Calu3 (cell line): ENCODE measurements around the gene IGSF11. TPM values are rescaled to one million over a fixed set of nuclear protein-coding genes. Genes with fewer than 3 reads are reported as not detected.

Source experiments
- BruUV-seq: library from RNA; stranded (reverse); fragments of 400-500 nt; replicated peaks from 2 replicates; lab custom pipeline; 2021; lab: Mats Ljungman, UMichigan
- CTCF ChIA-PET: fragments of 300-600 bp; sonication (Branson Sonifier 250); formaldehyde crosslinking; loops from one replicate; lab custom pipeline; 2022; ENCODE audit warnings: antibody characterized with exemption; lab: Charles Lee
- DNase-seq: peaks from one replicate; pipeline ENCODE4 v3.0.0; 2022
- H3K27ac Mint-ChIP-seq: one replicate; pipeline ENCODE4 v1.8.0; 2022; ENCODE audit warnings: mixed read lengths; ENCODE audit not compliant: unreplicated experiment
- H3K27me3 Mint-ChIP-seq: one replicate; pipeline ENCODE4 v1.8.0; 2022; ENCODE audit warnings: mixed read lengths; ENCODE audit not compliant: unreplicated experiment
- H3K36me3 Mint-ChIP-seq: one replicate; pipeline ENCODE4 v1.8.0; 2022; ENCODE audit warnings: mild to moderate bottlenecking, moderate library complexity, mixed read lengths; ENCODE audit not compliant: insufficient read depth, unreplicated experiment
- H3K4me1 Mint-ChIP-seq: one replicate; pipeline ENCODE4 v1.8.0; 2022; ENCODE audit warnings: mild to moderate bottlenecking, low read depth, mixed read lengths; ENCODE audit not compliant: unreplicated experiment
- H3K4me3 Mint-ChIP-seq: one replicate; pipeline ENCODE4 v1.8.0; 2022; ENCODE audit warnings: mild to moderate bottlenecking, low read depth, moderate library complexity, mixed read lengths; ENCODE audit not compliant: unreplicated experiment
- H3K9me3 Mint-ChIP-seq: one replicate; pipeline ENCODE4 v1.8.0; 2022; ENCODE audit warnings: low read depth, mixed read lengths; ENCODE audit not compliant: unreplicated experiment
- intact Hi-C: fragments of 100-400 bp; cut with micrococcal nuclease; formaldehyde crosslinking; loops from one replicate; pipeline ENCODE4 v1.10.0; 2022; ENCODE audit not compliant: unreplicated experiment
- total RNA-seq: library from RNA; stranded (reverse); gene quantifications from 2 replicates; pipeline ENCODE4 v1.2.3, GENCODE V29; 2022
- TF ChIP-seq, protein P1 (sequence below): fragments of 200-600 bp; IDR thresholded peaks from one replicate; pipeline ENCODE4 v1.8.0; 2022; ENCODE audit warnings: antibody characterized with exemption; ENCODE audit not compliant: unreplicated experiment

Gene IGSF11
- total RNA-seq, 1 experiment from 2014 or later, result 0.45 TPM

DNA sequence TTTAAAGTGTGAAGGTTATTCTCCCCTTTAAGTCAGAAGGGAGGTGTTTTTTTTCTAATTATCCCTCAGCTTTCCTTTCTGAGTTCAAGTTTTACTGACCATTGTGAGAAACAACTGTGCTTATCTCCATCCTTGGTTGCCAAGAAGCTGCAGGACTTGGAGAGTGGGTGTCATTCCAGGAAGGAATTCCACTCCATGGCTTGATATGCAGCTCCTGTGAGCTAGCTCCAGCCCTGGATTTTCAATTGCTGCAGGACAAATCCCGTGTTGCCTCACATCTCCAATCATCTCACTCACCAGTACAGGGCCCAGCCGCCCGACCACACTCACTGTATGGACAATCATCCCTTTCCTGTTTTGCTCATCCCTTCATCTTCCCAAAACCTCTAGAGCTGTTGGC, 122.5 kb downstream of the IGSF11 start:
- BruUV-seq, result no TSS peak
- H3K36me3 Mint-ChIP-seq, result no peaks in the 10 kb centered on the region
- H3K27me3 Mint-ChIP-seq, result peaks cover 20% of the 10 kb centered on the region
- no peaks in the 10 kb centered on the region for H3K4me1 Mint-ChIP-seq
- no peak overlapping the region for H3K4me3 Mint-ChIP-seq
- CTCF ChIA-PET, result no interaction called here
- TF ChIP-seq, protein P1, sequence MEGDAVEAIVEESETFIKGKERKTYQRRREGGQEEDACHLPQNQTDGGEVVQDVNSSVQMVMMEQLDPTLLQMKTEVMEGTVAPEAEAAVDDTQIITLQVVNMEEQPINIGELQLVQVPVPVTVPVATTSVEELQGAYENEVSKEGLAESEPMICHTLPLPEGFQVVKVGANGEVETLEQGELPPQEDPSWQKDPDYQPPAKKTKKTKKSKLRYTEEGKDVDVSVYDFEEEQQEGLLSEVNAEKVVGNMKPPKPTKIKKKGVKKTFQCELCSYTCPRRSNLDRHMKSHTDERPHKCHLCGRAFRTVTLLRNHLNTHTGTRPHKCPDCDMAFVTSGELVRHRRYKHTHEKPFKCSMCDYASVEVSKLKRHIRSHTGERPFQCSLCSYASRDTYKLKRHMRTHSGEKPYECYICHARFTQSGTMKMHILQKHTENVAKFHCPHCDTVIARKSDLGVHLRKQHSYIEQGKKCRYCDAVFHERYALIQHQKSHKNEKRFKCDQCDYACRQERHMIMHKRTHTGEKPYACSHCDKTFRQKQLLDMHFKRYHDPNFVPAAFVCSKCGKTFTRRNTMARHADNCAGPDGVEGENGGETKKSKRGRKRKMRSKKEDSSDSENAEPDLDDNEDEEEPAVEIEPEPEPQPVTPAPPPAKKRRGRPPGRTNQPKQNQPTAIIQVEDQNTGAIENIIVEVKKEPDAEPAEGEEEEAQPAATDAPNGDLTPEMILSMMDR, result no peak
- no peaks in the 10 kb centered on the region for H3K9me3 Mint-ChIP-seq
- intact Hi-C loops, result no loop called here
- H3K27ac Mint-ChIP-seq, result no peak overlapping the region
- DNase-seq, result no peak

DNA sequence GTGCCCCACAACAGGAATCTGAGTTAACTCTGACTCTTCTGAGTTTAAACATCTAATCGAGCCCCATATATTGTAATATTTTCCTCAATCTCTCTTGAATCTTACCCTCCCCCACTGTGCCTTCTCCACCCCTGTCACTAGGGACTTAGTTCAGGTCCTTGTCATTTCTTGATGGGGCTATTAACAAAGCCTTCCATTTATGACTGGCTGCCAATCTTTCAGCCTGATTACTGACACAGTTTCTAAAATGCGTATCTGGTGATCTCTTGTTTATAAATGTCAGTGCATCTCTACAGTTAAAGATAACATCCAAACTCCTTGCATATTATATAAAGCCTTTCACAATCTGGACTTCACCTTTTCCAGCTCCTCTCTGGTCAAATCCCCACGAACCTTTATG, 124.3 kb downstream of the IGSF11 start:
- TF ChIP-seq, protein P1, result no peak
- intact Hi-C loops, result no loop called here
- Mint-ChIP-seq H3K4me3 (no peak overlapping the region), H3K27me3 (peaks cover 20% of the 10 kb centered on the region), H3K4me1 (no peaks in the 10 kb centered on the region), H3K36me3 (no peaks in the 10 kb centered on the region), H3K27ac (no peak overlapping the region), H3K9me3 (no peaks in the 10 kb centered on the region)
- CTCF ChIA-PET, result no interaction called here
- DNase-seq, result no peak
- no TSS peak for BruUV-seq

DNA sequence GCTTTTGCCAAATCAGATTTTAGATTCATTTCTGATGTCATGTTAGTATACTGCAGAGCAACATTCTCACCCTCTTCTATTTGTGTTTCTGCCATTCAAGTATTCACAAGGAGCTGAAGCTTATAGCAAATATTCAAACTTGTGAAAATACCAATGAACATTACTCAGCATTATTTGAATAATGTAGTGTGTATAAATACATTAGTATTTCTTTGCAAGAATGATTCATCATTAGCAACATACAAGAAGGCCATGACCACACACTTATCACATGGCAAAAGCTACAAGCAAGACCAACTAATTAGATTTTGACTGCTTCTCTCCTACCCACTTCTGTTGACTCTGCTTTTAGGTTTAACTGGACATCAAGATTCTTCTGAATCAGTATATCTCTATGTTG, 124.9 kb downstream of the IGSF11 start:
- no peak overlapping the region for H3K4me3 Mint-ChIP-seq
- H3K36me3 Mint-ChIP-seq, result no peaks in the 10 kb centered on the region
- DNase-seq, result no peak
- TF ChIP-seq, protein P1, result no peak
- no peaks in the 10 kb centered on the region for H3K9me3 Mint-ChIP-seq
- no peaks in the 10 kb centered on the region for H3K4me1 Mint-ChIP-seq
- CTCF ChIA-PET, result no interaction called here
- no TSS peak for BruUV-seq
- peaks cover 20% of the 10 kb centered on the region for H3K27me3 Mint-ChIP-seq
- intact Hi-C loops, result no loop called here
- no peak overlapping the region for H3K27ac Mint-ChIP-seq

DNA sequence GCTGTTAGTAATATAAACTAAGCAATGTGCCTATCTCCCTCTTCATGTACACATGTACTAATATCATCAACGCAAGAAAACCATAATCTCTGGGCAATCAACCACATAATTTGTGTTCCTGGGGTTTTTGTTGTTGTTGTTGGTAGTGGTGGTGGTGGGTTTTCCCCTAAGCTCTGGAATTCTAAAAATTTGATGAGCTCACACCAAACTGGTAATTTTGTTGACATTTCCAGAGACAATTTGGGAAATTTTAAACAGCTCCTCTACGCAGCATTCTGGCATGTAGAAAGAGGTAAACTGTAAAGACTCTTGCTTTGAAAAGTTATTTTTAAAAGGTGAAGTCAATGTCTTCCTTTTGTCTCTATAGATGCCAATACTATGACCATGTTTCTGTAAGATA, 126.7 kb downstream of the IGSF11 start:
- no peaks in the 10 kb centered on the region for H3K9me3 Mint-ChIP-seq
- no peak for DNase-seq
- no peak overlapping the region for H3K27ac Mint-ChIP-seq
- no TSS peak for BruUV-seq
- no peaks in the 10 kb centered on the region for H3K4me1 Mint-ChIP-seq
- H3K36me3 Mint-ChIP-seq, result no peaks in the 10 kb centered on the region
- CTCF ChIA-PET, result no interaction called here
- H3K27me3 Mint-ChIP-seq, result peaks cover 13% of the 10 kb centered on the region
- TF ChIP-seq, protein P1, result no peak
- no peak overlapping the region for H3K4me3 Mint-ChIP-seq
- intact Hi-C loops, result no loop called here
